Trophoblast cell (in vitro differentiated cells and primary cell): ENCODE data around the gene SLC25A23.
A peak's percentile ranks its signal among the peaks of the same experiment; 100 is the strongest.
"Not testable (repeated sequence)": the region's sequence is repeated elsewhere in the genome, so short reads cannot be mapped to it uniquely, and the experiment has no call there.

Source experiments
- DNase-seq, 2 donors: peaks; one replicate each; pipeline ENCODE4 v3.0.0-alpha.2; 2016
- H2AFZ ChIP-seq: 2 replicates; pipeline ENCODE4 v1.6.1; 2013; ENCODE audit warnings: low read length, moderate library complexity, mild to moderate bottlenecking; ENCODE audit not compliant: insufficient read depth, poor library complexity
- H2AK5ac ChIP-seq: 2 replicates; pipeline ENCODE4 v1.6.1; 2013; ENCODE audit warnings: mild to moderate bottlenecking, low read length
- H2BK120ac ChIP-seq: 2 replicates; pipeline ENCODE4 v1.6.1; 2013; ENCODE audit warnings: low read length, mild to moderate bottlenecking, moderate library complexity; ENCODE audit not compliant: insufficient read depth, poor library complexity
- H2BK12ac ChIP-seq: 2 replicates; pipeline ENCODE4 v1.6.1; 2013; ENCODE audit warnings: mild to moderate bottlenecking, low read length, moderate library complexity
- H2BK5ac ChIP-seq: 2 replicates; pipeline ENCODE4 v1.6.1; 2013; ENCODE audit warnings: low read length, low read depth, moderate library complexity, mild to moderate bottlenecking; ENCODE audit not compliant: poor library complexity
- H3K14ac ChIP-seq: 2 replicates; pipeline ENCODE4 v1.6.1; 2013; ENCODE audit warnings: mild to moderate bottlenecking, low read length
- H3K18ac ChIP-seq: 2 replicates; pipeline ENCODE4 v1.6.1; 2013; ENCODE audit warnings: mild to moderate bottlenecking, low read length
- H3K23ac ChIP-seq: 2 replicates; pipeline ENCODE4 v1.6.1; 2013; ENCODE audit warnings: low read length
- H3K27ac ChIP-seq: 2 replicates; pipeline ENCODE4 v1.5.1; 2013; ENCODE audit warnings: low read depth, mild to moderate bottlenecking, inconsistent platforms, low read length, moderate library complexity
- H3K27me3 ChIP-seq: 2 replicates; pipeline ENCODE4 v1.6.1; 2013; ENCODE audit warnings: inconsistent platforms, mild to moderate bottlenecking, low read length, moderate library complexity; ENCODE audit not compliant: insufficient read depth
- H3K36me3 ChIP-seq, 2 experiments: 1 replicate in 1 of 2; 2 replicates in 1 of 2; pipeline ENCODE4 v1.6.1; 2013; ENCODE audit warnings: low read length in 2 of 2, mild to moderate bottlenecking in 2 of 2, moderate library complexity in 1 of 2; ENCODE audit not compliant: insufficient read depth in 2 of 2, control insufficient read depth in 1 of 2
- H3K4ac ChIP-seq: 2 replicates; pipeline ENCODE4 v1.6.1; 2013; ENCODE audit warnings: low read depth, mild to moderate bottlenecking, low read length, moderate library complexity
- H3K4me1 ChIP-seq, 2 experiments: 1 replicate in 1 of 2; 2 replicates in 1 of 2; pipeline ENCODE4 v1.6.1; 2013; ENCODE audit warnings: low read length in 2 of 2, mild to moderate bottlenecking in 2 of 2, moderate library complexity in 1 of 2; ENCODE audit not compliant: insufficient read depth in 2 of 2, control insufficient read depth in 1 of 2
- H3K4me2 ChIP-seq: 2 replicates; pipeline ENCODE4 v1.6.1; 2013; ENCODE audit warnings: inconsistent platforms, mild to moderate bottlenecking, low read length, moderate library complexity
- H3K4me3 ChIP-seq: 2 replicates; pipeline ENCODE4 v1.5.1; 2013; ENCODE audit warnings: mild to moderate bottlenecking, low read depth, low read length, inconsistent platforms
- H3K79me1 ChIP-seq: one replicate; pipeline ENCODE4 v1.6.1; 2013; ENCODE audit warnings: low read length
- H3K79me2 ChIP-seq: 2 replicates; pipeline ENCODE4 v1.6.1; 2013; ENCODE audit warnings: low read length, mild to moderate bottlenecking; ENCODE audit not compliant: control insufficient read depth, insufficient read depth, poor library complexity
- H3K9ac ChIP-seq: 2 replicates; pipeline ENCODE4 v1.6.1; 2013; ENCODE audit warnings: mild to moderate bottlenecking, low read length
- H3K9me3 ChIP-seq: 2 replicates; pipeline ENCODE4 v1.6.1; 2013; ENCODE audit warnings: low read depth, mild to moderate bottlenecking, control low read depth, inconsistent platforms, low read length; ENCODE audit not compliant: insufficient read depth
- H4K12ac ChIP-seq: 2 replicates; pipeline ENCODE4 v1.6.1; 2013; ENCODE audit warnings: low read depth, mild to moderate bottlenecking, low read length, moderate library complexity
- H4K8ac ChIP-seq: 2 replicates; pipeline ENCODE4 v1.6.1; 2013; ENCODE audit warnings: low read depth, mild to moderate bottlenecking, low read length, moderate library complexity
- H4K91ac ChIP-seq: one replicate; pipeline ENCODE4 v1.6.1; 2013; ENCODE audit warnings: low read depth, mild to moderate bottlenecking, low read length, moderate library complexity
- WGBS: extraction: QIAGEN DNeasy Blood & Tissue Kit; methylation state at CpG from one replicate; pipeline ENCODE4 v1.1.7; 2013; ENCODE audit warnings: missing lambda C conversion rate; ENCODE audit not compliant: insufficient read length, insufficient coverage; ENCODE audit errors: extremely low coverage; 5-methylcytosine and 5-hydroxymethylcytosine counted together

SLC25A23 gene

GRCh38 chr19:6429419-6430221 is 30.0 kb downstream of the SLC25A23 start:
- Histone ChIP-seq H3K9ac (no peak overlapping the region), H4K91ac (no peak overlapping the region), H2AK5ac (no peak overlapping the region), H3K79me2 (no peaks in the 10 kb centered on the region), H3K4me3 (no peak overlapping the region), H4K12ac (no peak overlapping the region), H4K8ac (no peak overlapping the region), H3K18ac (no peak overlapping the region), H3K9me3 (peaks cover 6% of the 10 kb centered on the region), H2BK5ac (no peak overlapping the region), H3K4me2 (no peak overlapping the region), H2BK120ac (no peak overlapping the region), H3K4ac (no peak overlapping the region), H3K79me1 (peaks cover 4% of the 10 kb centered on the region), H3K14ac (no peak overlapping the region), H3K23ac (no peak overlapping the region), H2BK12ac (no peak overlapping the region), H3K27ac (no peak overlapping the region), H2AFZ (no peak overlapping the region), H3K36me3 (peaks cover 0 to 3% of the 10 kb centered on the region in 2 experiments), H3K27me3 (no peaks in the 10 kb centered on the region), H3K4me1 (peaks cover 0 to 4% of the 10 kb centered on the region in 2 experiments)
- 100% methylated on average over 1 of the region's 20 CpGs for WGBS
- no peak for DNase-seq

DNA sequence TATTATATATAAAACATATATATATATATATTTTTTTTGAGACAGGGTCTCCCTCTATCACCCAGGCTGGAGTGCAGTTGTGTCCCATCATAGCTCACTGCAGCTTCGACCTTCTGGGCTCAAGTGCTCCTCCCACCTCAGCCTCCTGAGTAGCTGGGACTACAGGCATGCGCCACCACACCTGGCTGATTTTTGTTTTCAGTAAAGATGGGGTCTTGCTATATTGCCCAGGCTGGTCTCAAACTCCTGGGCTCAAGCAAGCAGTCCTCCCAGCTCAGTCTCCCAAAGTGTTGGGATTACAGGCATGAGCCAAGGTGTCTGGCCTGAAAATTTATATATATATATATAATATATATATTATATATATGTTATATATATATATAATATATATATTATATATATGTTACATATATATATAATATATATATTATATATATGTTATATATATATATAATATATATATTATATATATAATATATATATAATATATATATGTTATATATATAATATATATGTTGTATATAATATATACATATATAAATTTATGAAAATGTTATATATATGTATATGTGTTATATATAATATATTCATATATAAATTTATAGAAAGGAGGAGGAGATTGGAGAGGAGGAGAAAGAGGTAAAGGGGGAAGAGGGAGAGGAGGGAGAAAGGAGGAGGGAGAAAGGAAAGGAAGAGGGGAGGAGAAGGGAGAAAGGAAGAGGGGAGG is 30.7 kb downstream of the SLC25A23 start:
- H3K4ac ChIP-seq, H3K27ac ChIP-seq, H2BK5ac ChIP-seq, H2BK12ac ChIP-seq, H2BK120ac ChIP-seq, H3K27me3 ChIP-seq, H3K9me3 ChIP-seq, H3K79me1 ChIP-seq, H2AFZ ChIP-seq, H4K8ac ChIP-seq, H3K36me3 ChIP-seq, H3K9ac ChIP-seq, H2AK5ac ChIP-seq, H3K4me2 ChIP-seq, H4K12ac ChIP-seq, DNase-seq, H3K4me1 ChIP-seq, H3K79me2 ChIP-seq, H3K4me3 ChIP-seq, H4K91ac ChIP-seq, H3K23ac ChIP-seq, H3K14ac ChIP-seq, H3K18ac ChIP-seq: not testable (repeated sequence)
- no CpG with 5 or more reads among the region's 2 CpGs for whole genome bisulfite sequencing

DNA sequence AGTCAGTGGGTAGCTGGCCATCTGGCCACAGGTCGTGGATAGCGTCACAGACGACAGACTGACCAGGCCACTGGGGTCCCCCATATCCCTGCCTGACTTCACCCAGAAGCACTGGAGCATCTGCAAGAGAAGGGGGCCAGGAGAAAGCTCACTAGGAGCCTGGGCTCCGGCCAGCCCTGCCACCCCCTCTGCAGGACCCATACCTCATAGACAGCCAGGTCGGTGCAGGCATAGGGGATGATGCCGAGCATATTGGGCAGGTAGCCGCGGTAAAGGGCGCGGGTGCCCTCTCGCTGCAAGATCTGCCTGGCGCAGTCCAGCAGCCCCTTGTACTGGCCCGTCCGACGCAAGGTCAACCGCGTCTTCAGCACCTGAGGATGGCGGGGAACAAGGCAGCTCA is 32.5 kb downstream of the SLC25A23 start:
- no peak overlapping the region for H2AK5ac ChIP-seq
- no peak overlapping the region for H3K9ac ChIP-seq
- no peak overlapping the region for H3K4me2 ChIP-seq
- DNase-seq, result no peak
- H3K79me2 ChIP-seq, result peaks cover 19% of the 10 kb centered on the region
- no peak overlapping the region for H2BK5ac ChIP-seq
- H3K4me1 ChIP-seq, result peaks cover 6 to 10% of the 10 kb centered on the region in 2 experiments
- H3K27ac ChIP-seq, result no peak overlapping the region
- no peak overlapping the region for H3K18ac ChIP-seq
- H2AFZ ChIP-seq, result no peak overlapping the region
- no peak overlapping the region for H3K14ac ChIP-seq
- H4K91ac ChIP-seq, result no peak overlapping the region
- no CpG with 5 or more reads among the region's 18 CpGs for WGBS
- H2BK120ac ChIP-seq, result no peak overlapping the region
- H3K27me3 ChIP-seq, result no peaks in the 10 kb centered on the region
- no peak overlapping the region for H3K4ac ChIP-seq
- H3K4me3 ChIP-seq, result no peak overlapping the region
- H3K36me3 ChIP-seq, result peaks cover 4 to 7% of the 10 kb centered on the region in 2 experiments
- peaks cover 6% of the 10 kb centered on the region for H3K9me3 ChIP-seq
- H2BK12ac ChIP-seq, result no peak overlapping the region
- no peak overlapping the region for H4K12ac ChIP-seq
- H3K23ac ChIP-seq, result no peak overlapping the region
- H3K79me1 ChIP-seq, result peaks cover 8% of the 10 kb centered on the region
- no peak overlapping the region for H4K8ac ChIP-seq

- H4K91ac ChIP-seq, result peak overlapping the region; percentile 49
- H3K4ac ChIP-seq, result no peak overlapping the region
- H3K18ac ChIP-seq, result peak overlapping the region; percentile 23
- H3K23ac ChIP-seq, result no peak overlapping the region
- peak overlapping the region; percentile 94 for H4K8ac ChIP-seq
- H3K4me2 ChIP-seq, result peak overlapping the region; percentile 43
- H3K14ac ChIP-seq, result peak overlapping the region; percentile 40
- H3K79me2 ChIP-seq, result peaks cover 30% of the 10 kb centered on the region
- no peak overlapping the region for H3K9ac ChIP-seq
- peak overlapping the region; percentile 20 for H3K4me3 ChIP-seq
- H3K4me1 ChIP-seq, result peaks cover 6 to 10% of the 10 kb centered on the region in 2 experiments
- H3K9me3 ChIP-seq, result peaks cover 10% of the 10 kb centered on the region
- H2BK5ac ChIP-seq, result no peak overlapping the region
- H2AFZ ChIP-seq, result peak overlapping the region; percentile 38
- H3K27ac ChIP-seq, result no peak overlapping the region
- peak overlapping the region; percentile 17 for H2BK120ac ChIP-seq
- peaks cover 15 to 19% of the 10 kb centered on the region in 2 experiments for H3K36me3 ChIP-seq
- H2AK5ac ChIP-seq, result peak overlapping the region; percentile 55
- DNase-seq, result no peak
- no CpG with 5 or more reads among the region's 21 CpGs for WGBS
- peaks cover 8% of the 10 kb centered on the region for H3K79me1 ChIP-seq
- H2BK12ac ChIP-seq, result peak overlapping the region; percentile 1
- peak overlapping the region; percentile 88 for H4K12ac ChIP-seq
- H3K27me3 ChIP-seq, result no peaks in the 10 kb centered on the region
These were observed 33.6 kb downstream of the SLC25A23 start for GRCh38 chr19:6425732-6426620.
